Mesodermal cell (in vitro differentiated cells): ENCODE measurements around the gene PTGES3.

Source experiments
- H3K27ac ChIP-seq: 2 replicates; pipeline ENCODE4 v1.7.0; 2013; ENCODE audit warnings: mild to moderate bottlenecking, low read depth, low read length, moderate library complexity; ENCODE audit not compliant: severe bottlenecking
- H3K36me3 ChIP-seq: 2 replicates; pipeline ENCODE4 v1.7.1; 2013; ENCODE audit warnings: mild to moderate bottlenecking, low read length, moderate library complexity; ENCODE audit not compliant: control insufficient read depth, insufficient read depth
- H3K4me1 ChIP-seq: one replicate; pipeline ENCODE4 v1.7.1; 2013; ENCODE audit warnings: mild to moderate bottlenecking, low read length; ENCODE audit not compliant: insufficient read depth, control insufficient read depth, poor library complexity, severe bottlenecking
- H3K4me3 ChIP-seq: 2 replicates; pipeline ENCODE4 v1.7.0; 2013; ENCODE audit warnings: low read length, control low read depth, mild to moderate bottlenecking; ENCODE audit not compliant: insufficient read depth, poor library complexity, severe bottlenecking; ENCODE audit errors: extremely low read depth
- H3K9me3 ChIP-seq: 2 replicates; pipeline ENCODE4 v1.7.1; 2013; ENCODE audit warnings: mild to moderate bottlenecking, low read length, moderate library complexity; ENCODE audit not compliant: control insufficient read depth
- WGBS, 2 experiments: methylation state at CpG; one replicate each; pipeline ENCODE4 v1.1.5; 2013; ENCODE audit warnings: missing lambda C conversion rate in 2 of 2; ENCODE audit not compliant: insufficient coverage in 2 of 2; 5-methylcytosine and 5-hydroxymethylcytosine counted together

Gene PTGES3

GRCh38 chr12:56721216-56721615 lies 33.1 kb upstream of the PTGES3 start:
- H3K4me3 ChIP-seq = no peak overlapping the region
- H3K4me1 ChIP-seq = peaks cover 28% of the 10 kb centered on the region
- peaks cover 78% of the 10 kb centered on the region for H3K36me3 ChIP-seq
- no peaks in the 10 kb centered on the region for H3K9me3 ChIP-seq
- no peak overlapping the region for H3K27ac ChIP-seq
- 60 to 87% methylated on average over 1 to 2 of the region's 2 CpGs for WGBS, 2 experiments

- WGBS, 2 experiments = 93% methylated on average over 1 of the region's 1 CpG; no CpG with 5 or more reads in 1 of the 2 experiments
- H3K9me3 ChIP-seq = no peaks in the 10 kb centered on the region
- no peak overlapping the region for H3K27ac ChIP-seq
- no peak overlapping the region for H3K4me3 ChIP-seq
- peaks cover 28% of the 10 kb centered on the region for H3K4me1 ChIP-seq
- peaks cover 82% of the 10 kb centered on the region for H3K36me3 ChIP-seq
Measured at GRCh38 chr12:56720731-56721151, 32.7 kb upstream of the PTGES3 start.

DNA sequence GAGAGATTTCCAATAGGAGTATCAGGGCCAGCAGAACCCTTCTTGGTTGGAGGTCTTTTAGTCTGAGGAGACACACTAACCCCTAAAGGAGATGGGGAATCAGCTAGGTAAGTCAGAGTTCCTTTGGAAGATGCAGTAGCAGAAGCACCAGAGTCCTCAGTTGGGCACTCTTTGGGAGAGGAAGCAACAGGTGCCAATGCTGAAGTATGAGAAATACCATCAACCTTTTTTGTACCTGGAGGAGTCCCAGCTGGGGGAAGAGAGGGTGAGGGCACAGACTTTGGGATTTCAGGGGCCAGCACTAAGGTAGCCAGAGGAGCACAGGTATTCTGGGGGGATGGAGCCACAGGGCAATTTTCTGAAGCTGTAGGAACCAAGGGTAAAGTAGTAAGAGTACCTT lies 31.0 kb upstream of the PTGES3 start:
- Histone ChIP-seq H3K36me3 (peaks cover 96% of the 10 kb centered on the region), H3K27ac (no peak overlapping the region), H3K4me3 (no peak overlapping the region), H3K9me3 (no peaks in the 10 kb centered on the region), H3K4me1 (peaks cover 28% of the 10 kb centered on the region)

- Histone ChIP-seq H3K9me3 (no peaks in the 10 kb centered on the region), H3K36me3 (peaks cover 96% of the 10 kb centered on the region), H3K4me3 (no peak overlapping the region), H3K27ac (no peak overlapping the region), H3K4me1 (peaks cover 28% of the 10 kb centered on the region)
- 89 to 98% methylated on average over 2 to 4 of the region's 4 CpGs for WGBS, 2 experiments
Measured at GRCh38 chr12:56718636-56719035, 30.6 kb upstream of the PTGES3 start.

GRCh38 chr12:56718149-56718548 lies 30.1 kb upstream of the PTGES3 start:
- H3K27ac ChIP-seq = no peak overlapping the region
- H3K9me3 ChIP-seq = no peaks in the 10 kb centered on the region
- no CpG with 5 or more reads among the region's 1 CpG for WGBS, 2 experiments
- no peak overlapping the region for H3K4me3 ChIP-seq
- peaks cover 96% of the 10 kb centered on the region for H3K36me3 ChIP-seq
- H3K4me1 ChIP-seq = peaks cover 26% of the 10 kb centered on the region

- Histone ChIP-seq H3K4me1 (peaks cover 16% of the 10 kb centered on the region), H3K4me3 (no peak overlapping the region), H3K9me3 (no peaks in the 10 kb centered on the region), H3K36me3 (peaks cover 96% of the 10 kb centered on the region), H3K27ac (no peak overlapping the region)
- WGBS, 2 experiments = 87 to 96% methylated on average over 3 of the region's 4 CpGs
Measured at GRCh38 chr12:56716933-56717880, 29.1 kb upstream of the PTGES3 start.

DNA sequence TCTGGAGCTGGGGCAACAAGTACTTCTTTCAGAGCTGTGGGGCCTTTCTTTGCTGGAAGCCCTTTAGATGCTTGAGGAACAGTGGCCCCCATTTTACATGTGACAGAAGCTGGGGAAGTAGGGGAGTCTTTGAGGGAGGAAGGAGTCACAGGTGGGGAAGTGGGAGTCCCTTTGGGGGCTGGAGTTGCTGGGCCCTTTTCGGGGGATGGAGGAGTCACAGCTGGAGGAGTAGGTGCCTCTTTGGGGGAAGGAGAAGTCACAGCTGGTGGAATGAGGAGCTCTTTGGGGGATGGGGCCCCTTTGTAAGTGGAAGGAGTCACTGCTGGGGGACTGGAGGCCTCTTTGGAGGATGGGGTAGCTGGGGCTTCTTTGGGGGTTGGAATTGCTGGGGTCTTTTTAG lies 28.4 kb upstream of the PTGES3 start:
- H3K36me3 ChIP-seq = peaks cover 94% of the 10 kb centered on the region
- H3K4me3 ChIP-seq = no peak overlapping the region
- WGBS, 2 experiments = 80 to 100% methylated on average over 1 of the region's 1 CpG
- H3K27ac ChIP-seq = peak overlapping the region; percentile 13
- H3K4me1 ChIP-seq = peaks cover 9% of the 10 kb centered on the region
- no peaks in the 10 kb centered on the region for H3K9me3 ChIP-seq

GRCh38 chr12:56715798-56716197 lies 27.7 kb upstream of the PTGES3 start:
- Histone ChIP-seq H3K36me3 (peaks cover 94% of the 10 kb centered on the region), H3K27ac (peak overlapping the region; percentile 13), H3K9me3 (no peaks in the 10 kb centered on the region), H3K4me3 (no peak overlapping the region), H3K4me1 (peaks cover 4% of the 10 kb centered on the region)
- WGBS, 2 experiments = 94 to 99% methylated on average over 8 of the region's 8 CpGs

- no peak overlapping the region for H3K4me3 ChIP-seq
- H3K4me1 ChIP-seq = peaks cover 4% of the 10 kb centered on the region
- peaks cover 83% of the 10 kb centered on the region for H3K36me3 ChIP-seq
- WGBS, 2 experiments = 100% methylated on average over 2 of the region's 2 CpGs; no CpG with 5 or more reads in 1 of the 2 experiments
- no peak overlapping the region for H3K27ac ChIP-seq
- no peaks in the 10 kb centered on the region for H3K9me3 ChIP-seq
Measured at GRCh38 chr12:56714431-56714929, 26.4 kb upstream of the PTGES3 start.

GRCh38 chr12:56713345-56713744 lies 25.3 kb upstream of the PTGES3 start:
- Histone ChIP-seq H3K27ac (no peak overlapping the region), H3K4me1 (peaks cover 4% of the 10 kb centered on the region), H3K4me3 (no peak overlapping the region), H3K9me3 (no peaks in the 10 kb centered on the region), H3K36me3 (peaks cover 71% of the 10 kb centered on the region)
- 100% methylated on average over 2 of the region's 3 CpGs for WGBS, 2 experiments
